HG03378 (cell line): ENCODE data around the gene HMGCLL1.

Experiments
- ATAC-seq: cut with Tn5 transposase; IDR thresholded peaks from one replicate; pipeline ENCODE4 v1.9.1; 2021; ENCODE audit warnings: mild to moderate bottlenecking, moderate library complexity; ENCODE audit not compliant: unreplicated experiment

HMGCLL1 gene

GRCh38 chr6:55447891-55448290 lies 131.1 kb downstream of the HMGCLL1 start:
- ATAC-seq, result no peak

GRCh38 chr6:55445648-55446204 lies 133.3 kb downstream of the HMGCLL1 start:
- ATAC-seq, result no peak

GRCh38 chr6:55443238-55444134 lies 135.5 kb downstream of the HMGCLL1 start:
- ATAC-seq, result no peak

- ATAC-seq, result no peak
Measured at GRCh38 chr6:55438203-55438602, 140.8 kb downstream of the HMGCLL1 start.

- ATAC-seq, result no peak
Measured at GRCh38 chr6:55437141-55437540, 141.9 kb downstream of the HMGCLL1 start.

- ATAC-seq, result no peak
Measured at GRCh38 chr6:55433446-55434130, 145.4 kb downstream of the HMGCLL1 start.

- ATAC-seq, result no peak
Measured at GRCh38 chr6:55423933-55424332, 155.1 kb downstream of the HMGCLL1 start.

- ATAC-seq, result no peak
Measured at GRCh38 chr6:55410674-55411073, 168.3 kb downstream of the HMGCLL1 start.

- ATAC-seq, result no peak
Measured at GRCh38 chr6:55405474-55406235, 173.3 kb downstream of the HMGCLL1 start.

GRCh38 chr6:55399351-55399750 lies 179.6 kb downstream of the HMGCLL1 start:
- ATAC-seq, result no peak

- no peak for ATAC-seq
Measured at GRCh38 chr6:55397986-55398385, 181.0 kb downstream of the HMGCLL1 start.

- no peak for ATAC-seq
Measured at GRCh38 chr6:55395871-55396270, 183.1 kb downstream of the HMGCLL1 start.

GRCh38 chr6:55388211-55388610 lies 190.8 kb downstream of the HMGCLL1 start:
- ATAC-seq, result no peak
